Measurements from ENCODE around the gene SYNGR1. TPM values are rescaled to one million over a fixed set of nuclear protein-coding genes. Genes with fewer than 3 reads are reported as not detected.
"Not testable (repeated sequence)": the region's sequence is repeated elsewhere in the genome, so short reads cannot be mapped to it uniquely, and the experiment has no call there.

SYNGR1 gene
- polyA plus RNA-seq, 3 donors: 18.0 to 54.9 (median 39.6) TPM

DNA sequence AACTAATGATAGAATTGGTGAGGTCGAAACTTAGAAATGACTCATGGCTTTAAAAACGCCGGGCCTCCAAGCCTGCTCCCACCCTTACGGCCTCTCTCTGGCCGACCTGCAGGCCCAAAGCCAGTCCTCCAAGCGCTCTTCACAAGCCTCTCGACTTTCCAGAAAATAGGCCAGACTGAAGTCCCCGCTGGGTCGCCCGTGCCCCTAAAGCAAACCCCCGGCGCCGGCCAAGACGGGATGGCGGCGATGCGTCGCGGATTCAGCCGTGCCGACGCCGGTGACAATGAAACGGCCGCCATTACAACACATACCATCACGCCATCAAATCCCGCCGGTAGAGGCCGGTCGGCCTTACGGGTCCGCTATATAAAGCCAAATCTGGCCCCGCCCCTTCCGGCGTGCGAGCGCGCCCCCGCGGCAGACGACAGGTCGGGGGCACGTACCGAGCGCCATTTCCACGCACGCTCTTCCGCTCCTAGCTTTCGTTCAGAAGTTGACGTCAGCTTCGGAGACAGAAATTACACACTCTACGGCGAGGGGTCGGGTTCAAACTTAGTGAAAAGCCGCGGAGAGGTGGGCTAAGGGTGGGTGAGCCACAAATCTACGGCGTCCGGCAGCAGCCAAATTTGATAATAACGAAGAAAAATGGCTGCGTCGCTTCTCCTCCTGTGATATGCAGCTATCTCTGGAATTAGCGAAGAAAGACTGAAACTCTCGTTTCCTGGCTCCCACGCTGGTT, 30.3 kb upstream of the SYNGR1 start, which contains the start of gene RPL3:
Gene RPL3, minus strand, starts transcription at position 340 of the 739 bp plus-strand sequence. Its CDS starts 26 bp downstream, at position 314.
- intact Hi-C loops (cut with micrococcal nuclease): loop anchor here (2.0 to 10.0 kb wide), 5 partner anchors 149 to 725 kb away; partner anchors contain the start of genes CBX6 (in 2 of the 2) and RPS19BP1 (in 1 of the 2)
- peak within 1 kb of the TSS; percentile 95 to 99 (median 99) for H3K27ac Mint-ChIP-seq
- peak within 1 kb of the TSS; percentile 98 for H3K4me2 ChIP-seq (replicated peaks; ENCODE audit: extremely low read depth, low read length, poor library complexity, severe bottlenecking)
- H3K4me1 Mint-ChIP-seq: peaks cover 37% of the 10 kb centered on the region
- peak within 1 kb of the TSS; percentile 80 to 95 (median 93) for H3K4me3 ChIP-seq (replicated peaks in 1 of 3; ENCODE audit: low read depth in 2 of 3, low read length in 3 of 3)
- peaks cover 26 to 42% of the 10 kb centered on the region in 2 donors for H3K4me1 ChIP-seq (ENCODE audit: control insufficient read depth in 1 of 2, insufficient read depth in 2 of 2, low read length in 2 of 2)
- H3K79me2 ChIP-seq (ENCODE audit: insufficient read depth, low read length): peaks cover 42% of the 10 kb centered on the region
- H3K36me3 ChIP-seq (replicated peaks in 1 of 2; ENCODE audit: control insufficient read depth in 1 of 2, insufficient read depth in 2 of 2, low read length in 2 of 2): peaks cover 39 to 40% of the 10 kb centered on the region in 2 donors
- peak; percentile 95 to 99 (median 98) for DNase-seq
- peaks cover 42% of the 10 kb centered on the region for H4K20me1 ChIP-seq (ENCODE audit: insufficient read depth, low read length)
- H3K4me3 Mint-ChIP-seq: peak within 1 kb of the TSS; percentile 98 to 99
- H3K27me3 Mint-ChIP-seq (ENCODE audit: low read depth in 3 of 3): peaks cover 0 to 3% (median 2%) of the 10 kb centered on the region in 3 donors
- peak within 1 kb of the TSS; percentile 87 for H3K9ac ChIP-seq (ENCODE audit: insufficient read depth, low read length, poor library complexity, severe bottlenecking)
- WGBS (ENCODE audit: insufficient coverage): under 1% methylated on average over 59 of the region's 65 CpGs
- peaks cover 0 to 2% (median 0%) of the 10 kb centered on the region in 7 donors for H3K9me3 Mint-ChIP-seq
- H3K36me3 Mint-ChIP-seq: peaks cover 37 to 39% of the 10 kb centered on the region in 2 donors
- no peaks in the 10 kb centered on the region for H3K9me3 ChIP-seq (replicated peaks in 1 of 2; ENCODE audit: control insufficient read depth in 1 of 2, insufficient read depth in 1 of 2, low read length in 2 of 2)
- H3K27ac ChIP-seq (ENCODE audit: low read depth in 1 of 2, low read length in 2 of 2): peak within 1 kb of the TSS; percentile 94 to 96
- TF ChIP-seq, protein P1, sequence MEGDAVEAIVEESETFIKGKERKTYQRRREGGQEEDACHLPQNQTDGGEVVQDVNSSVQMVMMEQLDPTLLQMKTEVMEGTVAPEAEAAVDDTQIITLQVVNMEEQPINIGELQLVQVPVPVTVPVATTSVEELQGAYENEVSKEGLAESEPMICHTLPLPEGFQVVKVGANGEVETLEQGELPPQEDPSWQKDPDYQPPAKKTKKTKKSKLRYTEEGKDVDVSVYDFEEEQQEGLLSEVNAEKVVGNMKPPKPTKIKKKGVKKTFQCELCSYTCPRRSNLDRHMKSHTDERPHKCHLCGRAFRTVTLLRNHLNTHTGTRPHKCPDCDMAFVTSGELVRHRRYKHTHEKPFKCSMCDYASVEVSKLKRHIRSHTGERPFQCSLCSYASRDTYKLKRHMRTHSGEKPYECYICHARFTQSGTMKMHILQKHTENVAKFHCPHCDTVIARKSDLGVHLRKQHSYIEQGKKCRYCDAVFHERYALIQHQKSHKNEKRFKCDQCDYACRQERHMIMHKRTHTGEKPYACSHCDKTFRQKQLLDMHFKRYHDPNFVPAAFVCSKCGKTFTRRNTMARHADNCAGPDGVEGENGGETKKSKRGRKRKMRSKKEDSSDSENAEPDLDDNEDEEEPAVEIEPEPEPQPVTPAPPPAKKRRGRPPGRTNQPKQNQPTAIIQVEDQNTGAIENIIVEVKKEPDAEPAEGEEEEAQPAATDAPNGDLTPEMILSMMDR (IDR thresholded peaks at IDR 0.05): no peak
- no peaks in the 10 kb centered on the region for H3K27me3 ChIP-seq (ENCODE audit: control insufficient read depth in 2 of 2, insufficient read depth in 2 of 2, low read length in 2 of 2)
- H2AFZ ChIP-seq (ENCODE audit: insufficient read depth, low read depth, low read length, poor library complexity, severe bottlenecking): peak within 1 kb of the TSS; percentile 99

DNA sequence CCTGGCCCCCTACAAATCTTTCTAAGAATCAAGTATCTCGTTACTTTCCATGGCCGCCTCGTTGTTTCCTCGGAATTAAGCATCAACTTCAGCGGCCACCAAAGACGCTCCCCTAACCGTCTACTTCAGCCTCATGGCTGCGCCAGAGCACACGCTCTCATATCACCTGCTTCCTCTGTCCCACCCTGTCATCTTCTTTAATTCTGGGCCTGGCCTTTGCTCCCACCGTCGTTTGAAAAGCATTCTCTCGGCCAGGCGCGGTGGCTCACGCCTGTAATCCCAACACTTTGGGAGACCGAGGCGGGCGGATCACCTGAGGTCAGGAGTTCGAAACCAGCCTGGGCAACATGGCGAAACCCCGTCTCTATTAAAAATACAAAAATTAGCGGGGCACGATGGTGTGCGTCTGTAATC, 29.2 kb upstream of the SYNGR1 start:
- peak overlapping the region; percentile 95 to 99 (median 99) for H3K27ac Mint-ChIP-seq
- H3K27me3 ChIP-seq (ENCODE audit: control insufficient read depth in 2 of 2, insufficient read depth in 2 of 2, low read length in 2 of 2); H3K27me3 Mint-ChIP-seq (ENCODE audit: low read depth in 3 of 3); DNase-seq; H3K9ac ChIP-seq (ENCODE audit: insufficient read depth, low read length, poor library complexity, severe bottlenecking); H3K9me3 Mint-ChIP-seq; H3K9me3 ChIP-seq (replicated peaks in 1 of 2; ENCODE audit: control insufficient read depth in 1 of 2, insufficient read depth in 1 of 2, low read length in 2 of 2): not testable (repeated sequence)
- peak overlapping the region; percentile 94 to 96 for H3K27ac ChIP-seq (ENCODE audit: low read depth in 1 of 2, low read length in 2 of 2)
- H3K36me3 ChIP-seq (replicated peaks in 1 of 2; ENCODE audit: control insufficient read depth in 1 of 2, insufficient read depth in 2 of 2, low read length in 2 of 2): peaks cover 27 to 28% of the 10 kb centered on the region in 2 donors
- H4K20me1 ChIP-seq (ENCODE audit: insufficient read depth, low read length): peaks cover 31% of the 10 kb centered on the region
- peaks cover 26 to 42% of the 10 kb centered on the region in 2 donors for H3K4me1 ChIP-seq (ENCODE audit: control insufficient read depth in 1 of 2, insufficient read depth in 2 of 2, low read length in 2 of 2)
- peaks cover 25 to 27% of the 10 kb centered on the region in 2 donors for H3K36me3 Mint-ChIP-seq
- H3K4me3 Mint-ChIP-seq: peak overlapping the region; percentile 98 to 99
- intact Hi-C loops (cut with micrococcal nuclease): loop anchor here in 1 of 2 donors (10.0 kb wide), 1 partner anchor 446 kb away; the partner anchor contains the start of gene CBX6
- H3K4me1 Mint-ChIP-seq: peaks cover 36% of the 10 kb centered on the region
- H2AFZ ChIP-seq (ENCODE audit: insufficient read depth, low read depth, low read length, poor library complexity, severe bottlenecking): peak overlapping the region; percentile 99
- peak overlapping the region in 2 of 3 experiments; percentile 80 to 93 for H3K4me3 ChIP-seq (replicated peaks in 1 of 3; ENCODE audit: low read depth in 2 of 3, low read length in 3 of 3)
- H3K4me2 ChIP-seq (replicated peaks; ENCODE audit: extremely low read depth, low read length, poor library complexity, severe bottlenecking): peak overlapping the region; percentile 98
- 84% methylated on average over 20 of the region's 24 CpGs for WGBS (ENCODE audit: insufficient coverage)
- peaks cover 38% of the 10 kb centered on the region for H3K79me2 ChIP-seq (ENCODE audit: insufficient read depth, low read length)

Measured in CD14-positive monocyte (primary cell).